Spleen (tissue), 7 donors: ENCODE data around the gene RPTOR.

Experiments used
- CTCF ChIP-seq, 11 experiments: fragments of 200-600 bp in 7 of 11; fragments of 450-650 bp in 4 of 11; sonication (generic) in 4 of 11; IDR thresholded peaks in 8 of 11; conservative IDR thresholded peaks in 3 of 11; 1 replicate in 7 of 11; 2 replicates in 4 of 11; pipeline versions ENCODE4 v1.4.0 to v1.8.0; 2016 to 2021; ENCODE audit warnings: antibody characterized with exemption in 11 of 11, inconsistent platforms in 4 of 11, mild to moderate bottlenecking in 1 of 11
- POLR2A ChIP-seq, 3 donors: fragments of 450-650 bp; IDR thresholded peaks; one replicate each; pipeline ENCODE4 v1.5.1; 2017; ENCODE audit warnings: antibody characterized with exemption in 3 of 3, mild to moderate bottlenecking in 1 of 3
- POLR2AphosphoS5 ChIP-seq, 3 donors: sonication (generic); formaldehyde crosslinking; IDR thresholded peaks; one replicate each; pipeline ENCODE4 v1.5.1; 2017; ENCODE audit warnings: antibody characterized with exemption in 3 of 3
- donor health status: DM: no; HTN: no; CAD: no; lungs with moderate emphysema.
- donor health status: DM: no; HTN: no; CAD: no.
- donor health status: DM: no; HTN: no; CAD: no.

GRCh38 chr17:80874866-80875445 is 330.3 kb downstream of the RPTOR start:
- no peak for TF ChIP-seq CTCF (IDR thresholded peaks at IDR 0.05 in 8 of 11, conservative IDR thresholded peaks at IDR 0.05 in 3 of 11)
- TF ChIP-seq POLR2A (IDR thresholded peaks at IDR 0.05) = no peak
- TF ChIP-seq POLR2AphosphoS5 (IDR thresholded peaks at IDR 0.05) = no peak
